HL-60 (cell line): ENCODE data around the gene DSCAML1.

ENCODE experiments used
- CTCF ChIP-seq: IDR thresholded peaks from one replicate; pipeline ENCODE4 v1.5.1; 2011; ENCODE audit warnings: low read length, control low read depth, inconsistent platforms; ENCODE audit not compliant: insufficient read depth
- POLR2AphosphoS5 ChIP-seq: IDR thresholded peaks from 2 replicates; pipeline ENCODE4 v1.6.1; 2012; ENCODE audit warnings: low read depth
- TF ChIP-seq, protein P1 (sequence below): IDR thresholded peaks from 2 replicates; pipeline ENCODE4 v1.6.1; 2012; ENCODE audit warnings: low read depth; ENCODE audit not compliant: insufficient replicate concordance

GRCh38 chr11:117752071-117752470, 44.9 kb downstream of the DSCAML1 start:
- TF ChIP-seq CTCF (no peak), POLR2AphosphoS5 (no peak)
- TF ChIP-seq, protein P1, sequence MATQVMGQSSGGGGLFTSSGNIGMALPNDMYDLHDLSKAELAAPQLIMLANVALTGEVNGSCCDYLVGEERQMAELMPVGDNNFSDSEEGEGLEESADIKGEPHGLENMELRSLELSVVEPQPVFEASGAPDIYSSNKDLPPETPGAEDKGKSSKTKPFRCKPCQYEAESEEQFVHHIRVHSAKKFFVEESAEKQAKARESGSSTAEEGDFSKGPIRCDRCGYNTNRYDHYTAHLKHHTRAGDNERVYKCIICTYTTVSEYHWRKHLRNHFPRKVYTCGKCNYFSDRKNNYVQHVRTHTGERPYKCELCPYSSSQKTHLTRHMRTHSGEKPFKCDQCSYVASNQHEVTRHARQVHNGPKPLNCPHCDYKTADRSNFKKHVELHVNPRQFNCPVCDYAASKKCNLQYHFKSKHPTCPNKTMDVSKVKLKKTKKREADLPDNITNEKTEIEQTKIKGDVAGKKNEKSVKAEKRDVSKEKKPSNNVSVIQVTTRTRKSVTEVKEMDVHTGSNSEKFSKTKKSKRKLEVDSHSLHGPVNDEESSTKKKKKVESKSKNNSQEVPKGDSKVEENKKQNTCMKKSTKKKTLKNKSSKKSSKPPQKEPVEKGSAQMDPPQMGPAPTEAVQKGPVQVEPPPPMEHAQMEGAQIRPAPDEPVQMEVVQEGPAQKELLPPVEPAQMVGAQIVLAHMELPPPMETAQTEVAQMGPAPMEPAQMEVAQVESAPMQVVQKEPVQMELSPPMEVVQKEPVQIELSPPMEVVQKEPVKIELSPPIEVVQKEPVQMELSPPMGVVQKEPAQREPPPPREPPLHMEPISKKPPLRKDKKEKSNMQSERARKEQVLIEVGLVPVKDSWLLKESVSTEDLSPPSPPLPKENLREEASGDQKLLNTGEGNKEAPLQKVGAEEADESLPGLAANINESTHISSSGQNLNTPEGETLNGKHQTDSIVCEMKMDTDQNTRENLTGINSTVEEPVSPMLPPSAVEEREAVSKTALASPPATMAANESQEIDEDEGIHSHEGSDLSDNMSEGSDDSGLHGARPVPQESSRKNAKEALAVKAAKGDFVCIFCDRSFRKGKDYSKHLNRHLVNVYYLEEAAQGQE = no peak
